ENCODE results near the gene CMBL.

- no peak for TF ChIP-seq CTCF (IDR thresholded peaks at IDR 0.05)
- TF ChIP-seq POLR2A (IDR thresholded peaks at IDR 0.05) = no peak
Measured at GRCh38 chr5:10286862-10287227, 20.9 kb downstream of the CMBL start.
